HepG2 (cell line): ENCODE measurements around the gene CEP68. TPM values are rescaled to one million over a fixed set of nuclear protein-coding genes. Genes with fewer than 3 reads are reported as not detected.

Source experiments
- AHR ChIP-seq: IDR thresholded peaks from 2 replicates; pipeline ENCODE4 v1.6.1; 2018; ENCODE audit warnings: missing genetic modification reagents, missing compliant biosample characterization
- CBX1 ChIP-seq: IDR thresholded peaks from one replicate; pipeline ENCODE4 v1.6.1; 2016; ENCODE audit warnings: antibody characterized with exemption, low read depth
- CENPT ChIP-seq: sonication (generic); formaldehyde crosslinking; IDR thresholded peaks from 2 replicates; pipeline ENCODE4 v1.8.0; 2022; ENCODE audit warnings: low read depth, mild to moderate bottlenecking, moderate library complexity, missing genetic modification reagents
- CREB1 ChIP-seq, 2 experiments: fragments of 450-650 bp in 1 of 2; IDR thresholded peaks; 2 replicates each; pipeline ENCODE4 v1.6.1; 2016 to 2017; ENCODE audit warnings: control low read depth in 1 of 2, mild to moderate bottlenecking in 1 of 2, missing compliant biosample characterization in 1 of 2, missing genetic modification characterization in 1 of 2
- DMAP1 ChIP-seq: IDR thresholded peaks from 2 replicates; pipeline ENCODE4 v1.6.1; 2016
- ELF3 ChIP-seq: IDR thresholded peaks from 2 replicates; pipeline ENCODE4 v1.6.1; 2016; ENCODE audit warnings: missing genetic modification reagents, missing compliant biosample characterization
- GZF1 ChIP-seq: sonication (generic); formaldehyde crosslinking; IDR thresholded peaks from 2 replicates; pipeline ENCODE4 v1.5.1; 2020; ENCODE audit warnings: mild to moderate bottlenecking, missing genetic modification reagents
- HES4 ChIP-seq: sonication (generic); formaldehyde crosslinking; IDR thresholded peaks from 2 replicates; pipeline ENCODE4 v1.9.0; 2021; ENCODE audit warnings: mild to moderate bottlenecking, missing genetic modification reagents, borderline replicate concordance
- HMGA1 ChIP-seq: sonication (generic); formaldehyde crosslinking; conservative IDR thresholded peaks from 2 replicates; pipeline ENCODE4 v1.4.0; 2020; ENCODE audit warnings: missing genetic modification reagents
- JUN ChIP-seq: sonication (generic); formaldehyde crosslinking; IDR thresholded peaks from 2 replicates; pipeline ENCODE4 v1.4.0; 2020; ENCODE audit warnings: mild to moderate bottlenecking, missing genetic modification reagents
- KLF11 ChIP-seq: IDR thresholded peaks from 2 replicates; pipeline ENCODE4 v1.6.1; 2016; ENCODE audit warnings: missing compliant biosample characterization
- KLF9 ChIP-seq: IDR thresholded peaks from 2 replicates; pipeline ENCODE4 v1.6.1; 2016; ENCODE audit warnings: low read depth
- MTA3 ChIP-seq: sonication (generic); formaldehyde crosslinking; IDR thresholded peaks from 2 replicates; pipeline ENCODE4 v1.4.0; 2020; ENCODE audit warnings: missing genetic modification reagents
- NCOA1 ChIP-seq: sonication (generic); formaldehyde crosslinking; IDR thresholded peaks from 2 replicates; pipeline ENCODE4 v1.9.0; 2021; ENCODE audit warnings: missing genetic modification reagents
- NFKBIZ ChIP-seq: IDR thresholded peaks from 2 replicates; pipeline ENCODE4 v1.6.1; 2018; ENCODE audit warnings: missing genetic modification reagents, missing compliant biosample characterization
- TGIF2 ChIP-seq: IDR thresholded peaks from 2 replicates; pipeline ENCODE4 v1.6.1; 2016; ENCODE audit warnings: control low read depth, missing compliant biosample characterization
- ZBTB7B ChIP-seq: sonication (generic); formaldehyde crosslinking; IDR thresholded peaks from 2 replicates; pipeline ENCODE4 v1.4.0; 2020; ENCODE audit warnings: missing genetic modification reagents
- ZKSCAN5 ChIP-seq: sonication (generic); formaldehyde crosslinking; IDR thresholded peaks from 2 replicates; pipeline ENCODE4 v1.5.1; 2020; ENCODE audit warnings: mild to moderate bottlenecking, missing genetic modification reagents
- ZNF136 ChIP-seq: sonication (generic); formaldehyde crosslinking; IDR thresholded peaks from 2 replicates; pipeline ENCODE4 v1.8.1; 2022; ENCODE audit warnings: low read depth, mild to moderate bottlenecking, moderate library complexity, missing genetic modification reagents
- ZNF235 ChIP-seq: sonication (generic); formaldehyde crosslinking; IDR thresholded peaks from 2 replicates; pipeline ENCODE4 v1.8.1; 2023; ENCODE audit warnings: mild to moderate bottlenecking, missing genetic modification reagents, borderline replicate concordance
- ZNF292 ChIP-seq: sonication (generic); formaldehyde crosslinking; IDR thresholded peaks from 2 replicates; pipeline ENCODE4 v1.8.1; 2022; ENCODE audit warnings: mild to moderate bottlenecking, low read depth, missing genetic modification reagents, borderline replicate concordance
- ZNF3 ChIP-seq: IDR thresholded peaks from 2 replicates; pipeline ENCODE4 v1.7.0; 2017; ENCODE audit warnings: inconsistent platforms
- ZNF446 ChIP-seq: sonication (generic); formaldehyde crosslinking; IDR thresholded peaks from 2 replicates; pipeline ENCODE4 v1.5.0; 2020; ENCODE audit warnings: mild to moderate bottlenecking, missing genetic modification reagents
- ZNF703 ChIP-seq: sonication (generic); formaldehyde crosslinking; IDR thresholded peaks from 2 replicates; pipeline ENCODE4 v1.5.1; 2020; ENCODE audit warnings: missing genetic modification reagents, mild to moderate bottlenecking, moderate library complexity, borderline replicate concordance
- polyA plus RNA-seq, 8 experiments: library from polyadenylated mRNA; depleted of rRNA in 3 of 8; stranded (reverse) in 7 of 8; unstranded in 1 of 8; fragments of >200 nt; fragmentation: Illumina TruSeq in 4 of 8; extraction: Trizol in 4 of 8; gene quantifications; 2 replicates each; pipeline versions ENCODE4 v1.2.1 to v1.2.3, GENCODE V29; 2011 to 2016; ENCODE audit warnings: low read depth in 4 of 8, missing spikeins in 1 of 8, mixed read lengths in 1 of 8; ENCODE audit not compliant: insufficient read depth in 1 of 8
- total RNA-seq, 5 experiments: library from RNA; depleted of rRNA; stranded (reverse); fragments of >200 nt; fragmentation: Illumina TruSeq; extraction: Trizol; gene quantifications; 2 replicates each; pipeline ENCODE4 v1.2.3, GENCODE V29; 2016; ENCODE audit warnings: low read depth in 1 of 5
- TF ChIP-seq, protein P1 (sequence below): sonication (generic); formaldehyde crosslinking; IDR thresholded peaks from 2 replicates; pipeline ENCODE4 v1.4.0; 2020; ENCODE audit warnings: mild to moderate bottlenecking, missing genetic modification reagents, borderline replicate concordance
- TF ChIP-seq, protein P2 (sequence below): sonication (generic); formaldehyde crosslinking; IDR thresholded peaks from 2 replicates; pipeline ENCODE4 v1.4.0; 2020; ENCODE audit warnings: missing genetic modification reagents
- TF ChIP-seq, protein P3 (sequence below): sonication (generic); formaldehyde crosslinking; IDR thresholded peaks from 2 replicates; pipeline ENCODE4 v1.5.1; 2020; ENCODE audit warnings: mild to moderate bottlenecking, missing genetic modification reagents, moderate library complexity
- TF ChIP-seq, protein P4 (sequence below): sonication (generic); formaldehyde crosslinking; IDR thresholded peaks from 2 replicates; pipeline ENCODE4 v1.5.1; 2020; ENCODE audit warnings: missing genetic modification reagents, mild to moderate bottlenecking, borderline replicate concordance

CEP68 gene
- total and polyA plus RNA-seq, 2 of the 13 experiments (the other 11 are each of a cell fraction or from before 2014, with no cell fraction given): 5.7 to 9.3 TPM

DNA sequence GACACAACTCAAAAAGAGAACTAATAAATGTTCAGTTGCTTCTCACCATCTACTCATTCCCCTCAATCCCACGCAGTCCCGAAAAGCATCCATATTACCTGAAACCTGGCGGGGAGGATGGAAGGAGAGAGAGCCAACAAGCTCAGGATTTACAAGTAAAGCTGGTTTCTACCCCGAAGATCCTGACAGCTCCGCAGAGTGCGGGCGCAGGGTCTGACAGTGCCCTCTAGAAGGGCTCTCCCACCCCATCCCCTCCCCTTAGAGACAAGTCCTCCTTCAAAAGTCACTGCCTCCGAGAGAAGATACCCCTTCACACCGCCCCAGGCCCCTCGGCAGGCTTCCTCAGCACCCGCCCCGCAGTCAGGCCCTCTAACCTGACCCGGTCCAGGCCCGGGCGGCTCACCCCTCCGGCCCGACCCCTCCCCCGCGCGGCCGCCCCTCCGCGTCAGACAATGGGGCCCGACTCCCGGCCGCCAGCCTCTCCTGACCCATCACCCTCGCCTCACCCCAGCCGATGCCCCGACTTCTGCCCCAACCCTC is 73.1 kb downstream of the CEP68 start (continued):
- TF ChIP-seq ZNF292: no peak
- no peak; the same call in 1 of the 2 replicates for TF ChIP-seq ZBTB7B (CRISPR knock-in tag)
- no peak for TF ChIP-seq KLF9 (CRISPR knock-in tag)
- TF ChIP-seq ELF3: no peak
- TF ChIP-seq CREB1 (IDR thresholded peaks at IDR 0.05): no peak
- no peak for TF ChIP-seq CREB1 (CRISPR knock-in tag; IDR thresholded peaks at IDR 0.05)
- TF ChIP-seq ZNF703 (CRISPR knock-in tag): 0 out of 2 replicates have a peak, but pooled peaks have one; percentile 67
- TF ChIP-seq ZNF446 (CRISPR knock-in tag): no peak
- TF ChIP-seq, protein P1, sequence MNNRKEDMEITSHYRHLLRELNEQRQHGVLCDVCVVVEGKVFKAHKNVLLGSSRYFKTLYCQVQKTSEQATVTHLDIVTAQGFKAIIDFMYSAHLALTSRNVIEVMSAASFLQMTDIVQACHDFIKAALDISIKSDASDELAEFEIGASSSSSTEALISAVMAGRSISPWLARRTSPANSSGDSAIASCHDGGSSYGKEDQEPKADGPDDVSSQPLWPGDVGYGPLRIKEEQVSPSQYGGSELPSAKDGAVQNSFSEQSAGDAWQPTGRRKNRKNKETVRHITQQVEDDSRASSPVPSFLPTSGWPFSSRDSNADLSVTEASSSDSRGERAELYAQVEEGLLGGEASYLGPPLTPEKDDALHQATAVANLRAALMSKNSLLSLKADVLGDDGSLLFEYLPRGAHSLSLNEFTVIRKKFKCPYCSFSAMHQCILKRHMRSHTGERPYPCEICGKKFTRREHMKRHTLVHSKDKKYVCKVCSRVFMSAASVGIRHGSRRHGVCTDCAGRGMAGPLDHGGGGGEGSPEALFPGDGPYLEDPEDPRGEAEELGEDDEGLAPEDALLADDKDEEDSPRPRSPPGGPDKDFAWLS (CRISPR knock-in tag): no peak
- TF ChIP-seq, protein P2, sequence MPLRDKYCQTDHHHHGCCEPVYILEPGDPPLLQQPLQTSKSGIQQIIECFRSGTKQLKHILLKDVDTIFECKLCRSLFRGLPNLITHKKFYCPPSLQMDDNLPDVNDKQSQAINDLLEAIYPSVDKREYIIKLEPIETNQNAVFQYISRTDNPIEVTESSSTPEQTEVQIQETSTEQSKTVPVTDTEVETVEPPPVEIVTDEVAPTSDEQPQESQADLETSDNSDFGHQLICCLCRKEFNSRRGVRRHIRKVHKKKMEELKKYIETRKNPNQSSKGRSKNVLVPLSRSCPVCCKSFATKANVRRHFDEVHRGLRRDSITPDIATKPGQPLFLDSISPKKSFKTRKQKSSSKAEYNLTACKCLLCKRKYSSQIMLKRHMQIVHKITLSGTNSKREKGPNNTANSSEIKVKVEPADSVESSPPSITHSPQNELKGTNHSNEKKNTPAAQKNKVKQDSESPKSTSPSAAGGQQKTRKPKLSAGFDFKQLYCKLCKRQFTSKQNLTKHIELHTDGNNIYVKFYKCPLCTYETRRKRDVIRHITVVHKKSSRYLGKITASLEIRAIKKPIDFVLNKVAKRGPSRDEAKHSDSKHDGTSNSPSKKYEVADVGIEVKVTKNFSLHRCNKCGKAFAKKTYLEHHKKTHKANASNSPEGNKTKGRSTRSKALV (CRISPR knock-in tag): no peak
- TF ChIP-seq, protein P3, sequence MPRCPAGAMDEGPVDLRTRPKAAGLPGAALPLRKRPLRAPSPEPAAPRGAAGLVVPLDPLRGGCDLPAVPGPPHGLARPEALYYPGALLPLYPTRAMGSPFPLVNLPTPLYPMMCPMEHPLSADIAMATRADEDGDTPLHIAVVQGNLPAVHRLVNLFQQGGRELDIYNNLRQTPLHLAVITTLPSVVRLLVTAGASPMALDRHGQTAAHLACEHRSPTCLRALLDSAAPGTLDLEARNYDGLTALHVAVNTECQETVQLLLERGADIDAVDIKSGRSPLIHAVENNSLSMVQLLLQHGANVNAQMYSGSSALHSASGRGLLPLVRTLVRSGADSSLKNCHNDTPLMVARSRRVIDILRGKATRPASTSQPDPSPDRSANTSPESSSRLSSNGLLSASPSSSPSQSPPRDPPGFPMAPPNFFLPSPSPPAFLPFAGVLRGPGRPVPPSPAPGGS (CRISPR knock-in tag): no peak
- TF ChIP-seq ZKSCAN5: no peak
- no peak for TF ChIP-seq CENPT (CRISPR knock-in tag)
- no peak for TF ChIP-seq ZNF3
- no peak for TF ChIP-seq ZNF235 (CRISPR knock-in tag)
- TF ChIP-seq DMAP1 (CRISPR knock-in tag): no peak
- TF ChIP-seq HES4 (CRISPR knock-in tag): peak; percentile 51
- TF ChIP-seq, protein P4, sequence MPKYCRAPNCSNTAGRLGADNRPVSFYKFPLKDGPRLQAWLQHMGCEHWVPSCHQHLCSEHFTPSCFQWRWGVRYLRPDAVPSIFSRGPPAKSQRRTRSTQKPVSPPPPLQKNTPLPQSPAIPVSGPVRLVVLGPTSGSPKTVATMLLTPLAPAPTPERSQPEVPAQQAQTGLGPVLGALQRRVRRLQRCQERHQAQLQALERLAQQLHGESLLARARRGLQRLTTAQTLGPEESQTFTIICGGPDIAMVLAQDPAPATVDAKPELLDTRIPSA (CRISPR knock-in tag): no peak
- TF ChIP-seq TGIF2 (CRISPR knock-in tag): 0 out of 2 replicates have a peak, but pooled peaks have one; percentile 31
- no peak for TF ChIP-seq AHR (CRISPR knock-in tag)
- TF ChIP-seq NCOA1 (CRISPR knock-in tag): peak; percentile 80; the same call in 1 of the 2 replicates
- no peak for TF ChIP-seq ZNF136
- no peak for TF ChIP-seq KLF11
- no peak for TF ChIP-seq NFKBIZ (CRISPR knock-in tag)
- TF ChIP-seq CBX1: no peak
- no peak for TF ChIP-seq MTA3 (CRISPR knock-in tag)
- peak; percentile 64; the same call in 1 of the 2 replicates for TF ChIP-seq GZF1
- TF ChIP-seq HMGA1 (CRISPR knock-in tag): no peak
- TF ChIP-seq JUN (CRISPR knock-in tag): no peak; the same call in 1 of the 2 replicates
